Aorta (tissue), 5 donors: ENCODE results near the gene MTFR1L. TPM values are rescaled to one million over a fixed set of nuclear protein-coding genes. Genes with fewer than 3 reads are reported as not detected.

Source experiments
- ATAC-seq: fragments of 200-7000 bp; cut with Tn5 transposase; one replicate; pipeline ENCODE4 v1.9.1; 2022; ENCODE audit warnings: moderate library complexity; ENCODE audit not compliant: low FRiP score
- DNase-seq, 2 donors: peaks; one replicate each; pipeline ENCODE4 v3.0.0-alpha.2; 2020
- H3K27ac ChIP-seq, 2 donors: one replicate each; pipeline ENCODE4 v1.5.1; 2013; ENCODE audit warnings: low read length in 2 of 2, mild to moderate bottlenecking in 2 of 2, moderate library complexity in 2 of 2, control low read depth in 1 of 2, inconsistent platforms in 1 of 2, low read depth in 1 of 2
- H3K27me3 ChIP-seq, 2 donors: one replicate each; pipeline ENCODE4 v1.6.1; 2013; ENCODE audit warnings: control low read depth in 1 of 2, low read length in 1 of 2, mild to moderate bottlenecking in 1 of 2, moderate library complexity in 1 of 2; ENCODE audit not compliant: insufficient read depth in 2 of 2, control insufficient read depth in 1 of 2
- H3K36me3 ChIP-seq, 2 donors: one replicate each; pipeline ENCODE4 v1.6.1; 2013; ENCODE audit warnings: control low read depth in 1 of 2, low read length in 1 of 2, mild to moderate bottlenecking in 1 of 2; ENCODE audit not compliant: insufficient read depth in 2 of 2, control insufficient read depth in 1 of 2
- H3K4me1 ChIP-seq, 2 donors: one replicate each; pipeline ENCODE4 v1.6.1; 2013; ENCODE audit warnings: low read length in 2 of 2, control low read depth in 1 of 2, mild to moderate bottlenecking in 1 of 2, moderate library complexity in 1 of 2; ENCODE audit not compliant: insufficient read depth in 2 of 2, control insufficient read depth in 1 of 2
- H3K4me3 ChIP-seq, 2 donors: one replicate each; pipeline ENCODE4 v1.5.1; 2013; ENCODE audit warnings: low read length in 2 of 2, control low read depth in 1 of 2, mild to moderate bottlenecking in 1 of 2
- H3K9me3 ChIP-seq: one replicate; pipeline ENCODE4 v1.6.1; 2013; ENCODE audit warnings: mild to moderate bottlenecking, low read length; ENCODE audit not compliant: control insufficient read depth
- WGBS, 2 donors: extraction: QIAGEN DNeasy Blood & Tissue Kit; methylation state at CpG; one replicate each; pipeline ENCODE4 v1.1.7; 2013; 5-methylcytosine and 5-hydroxymethylcytosine counted together
- intact Hi-C, 2 donors: fragments of 100-400 bp; cut with DNase I; formaldehyde crosslinking; loops; one replicate each; pipeline versions ENCODE4 v1.14.2 to v1.15.0; 2022
- polyA plus RNA-seq, 2 donors: library from polyadenylated mRNA; stranded (reverse); fragments of 200-250 nt; gene quantifications; one replicate each; pipeline ENCODE4 v1.2.3, GENCODE V29; 2013
- total RNA-seq, 2 donors: library from RNA; stranded (reverse); fragmentation: NEBNext Ultra II Directional; extraction: Animal tissue kit (Norgen Biotek cat#: 25700); gene quantifications; one replicate each; pipeline ENCODE4 v1.2.1, GENCODE V29; 2021
- donor health status: healthy with polysubstance abuse.
- donor health status: Bipolar disorder and iron deficiency.
- donor health status: DM: no; HTN: no; CAD: no.
- donor health status: DM: no; HTN: no; CAD: no.
- donor health status: DM: yes; HTN: yes; CAD: no.

The MTFR1L gene
- total and polyA plus RNA-seq, 4 donors: 52.2 to 72.3 (median 56.8) TPM

- H3K4me3 ChIP-seq: no peak overlapping the region
- H3K36me3 ChIP-seq: no peaks in the 10 kb centered on the region
- DNase-seq (no peak), ATAC-seq (no peak)
- H3K4me1 ChIP-seq: no peaks in the 10 kb centered on the region
- intact Hi-C loops: no loop called here
- no peaks in the 10 kb centered on the region for H3K9me3 ChIP-seq
- H3K27ac ChIP-seq: no peak overlapping the region
- H3K27me3 ChIP-seq: no peaks in the 10 kb centered on the region
- 70 to 74% methylated on average over 9 of the region's 9 CpGs for WGBS, 2 donors
These were observed 47.6 kb downstream of the MTFR1L start for GRCh38 chr1:25867210-25867991.

- intact Hi-C loops: no loop called here
- Histone ChIP-seq H3K27ac (no peak overlapping the region), H3K9me3 (no peaks in the 10 kb centered on the region), H3K4me1 (no peaks in the 10 kb centered on the region), H3K36me3 (no peaks in the 10 kb centered on the region), H3K4me3 (no peak overlapping the region), H3K27me3 (no peaks in the 10 kb centered on the region)
- DNase-seq: peak in 1 of 2 donors; percentile 47
- 77 to 93% methylated on average over 6 of the region's 6 CpGs for WGBS, 2 donors
- ATAC-seq: no peak
These were observed 50.3 kb downstream of the MTFR1L start for GRCh38 chr1:25869909-25870606.

- Histone ChIP-seq H3K9me3 (no peaks in the 10 kb centered on the region), H3K4me3 (no peak overlapping the region), H3K27me3 (no peaks in the 10 kb centered on the region), H3K27ac (no peak overlapping the region), H3K4me1 (no peaks in the 10 kb centered on the region), H3K36me3 (no peaks in the 10 kb centered on the region)
- DNase-seq: no peak
- no peak for ATAC-seq
- 88% methylated on average over 1 of the region's 1 CpG for WGBS, 2 donors
- intact Hi-C loops: no loop called here
These were observed 50.9 kb downstream of the MTFR1L start for GRCh38 chr1:25870614-25871013.

GRCh38 chr1:25871086-25871703 is 51.4 kb downstream of the MTFR1L start:
- Histone ChIP-seq H3K27ac (no peak overlapping the region), H3K4me1 (no peaks in the 10 kb centered on the region), H3K4me3 (no peak overlapping the region), H3K27me3 (no peaks in the 10 kb centered on the region), H3K36me3 (no peaks in the 10 kb centered on the region), H3K9me3 (no peaks in the 10 kb centered on the region)
- intact Hi-C loops: no loop called here
- 60 to 77% methylated on average over 5 of the region's 5 CpGs for WGBS, 2 donors
- ATAC-seq (no peak), DNase-seq (no peak)

DNA sequence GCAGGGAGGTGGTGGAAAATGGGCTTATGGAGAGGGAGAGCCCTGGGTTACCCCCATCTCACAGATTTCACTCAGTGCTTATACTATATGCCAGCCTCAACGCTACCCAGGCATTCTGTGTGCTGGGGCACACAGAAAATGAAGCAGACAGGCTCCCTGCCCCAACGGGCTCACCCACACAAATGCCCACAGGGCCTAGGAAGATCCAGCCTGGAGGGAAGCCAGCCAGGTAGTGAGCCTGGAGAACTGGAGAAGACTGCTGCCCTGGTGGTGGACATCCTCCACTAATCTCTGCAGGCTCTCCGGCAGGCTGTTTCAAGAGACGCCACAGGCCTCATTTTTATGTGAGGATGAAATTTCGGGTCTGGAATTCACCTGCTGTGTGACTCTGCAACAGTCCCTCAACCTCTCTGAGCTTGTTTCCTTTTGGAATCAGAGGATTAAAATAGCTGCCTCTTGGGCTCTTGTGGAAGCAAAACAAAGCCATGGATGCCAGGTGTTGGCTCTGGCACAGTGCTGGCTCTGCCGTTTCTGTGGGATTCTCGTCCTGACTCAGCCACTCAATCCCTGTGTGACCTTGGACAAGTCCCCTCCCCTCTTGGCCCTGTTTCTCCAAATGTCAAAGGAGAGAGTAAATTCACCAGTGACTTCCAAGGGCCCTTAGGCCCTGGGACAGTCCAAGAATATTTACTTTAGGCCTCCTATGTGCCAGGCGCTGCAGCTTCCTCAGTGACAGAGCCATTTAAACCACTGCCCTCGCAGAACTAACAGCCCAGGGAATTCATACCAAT is 52.1 kb downstream of the MTFR1L start:
- intact Hi-C loops: no loop called here
- Histone ChIP-seq H3K36me3 (no peaks in the 10 kb centered on the region), H3K9me3 (no peaks in the 10 kb centered on the region), H3K27ac (no peak overlapping the region), H3K27me3 (no peaks in the 10 kb centered on the region), H3K4me1 (no peaks in the 10 kb centered on the region), H3K4me3 (no peak overlapping the region)
- ATAC-seq (no peak), DNase-seq (no peak)
- WGBS, 2 donors: 68 to 74% methylated on average over 9 of the region's 9 CpGs

DNA sequence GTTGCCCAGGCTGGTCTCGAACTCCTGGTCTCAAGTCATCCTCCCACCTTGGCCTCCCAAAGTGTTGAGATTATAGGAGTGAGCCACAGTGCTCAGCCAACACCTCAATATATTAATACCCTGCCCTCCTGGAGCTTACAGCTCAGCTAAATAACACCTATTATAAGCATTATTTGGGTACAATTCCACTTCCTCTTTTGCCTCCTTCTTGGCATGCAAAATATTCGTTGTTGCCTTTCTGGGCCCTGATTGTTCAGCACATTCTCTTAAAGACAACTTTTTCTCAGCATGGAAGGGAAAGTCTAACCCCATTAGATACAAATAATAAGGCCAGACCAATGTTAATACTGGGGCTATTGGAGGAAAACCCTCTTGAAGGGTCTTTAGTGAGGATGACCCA is 53.0 kb downstream of the MTFR1L start:
- 44 to 51% methylated on average over 2 of the region's 2 CpGs for WGBS, 2 donors
- Histone ChIP-seq H3K27ac (no peak overlapping the region), H3K4me1 (no peaks in the 10 kb centered on the region), H3K36me3 (no peaks in the 10 kb centered on the region), H3K4me3 (no peak overlapping the region), H3K9me3 (no peaks in the 10 kb centered on the region), H3K27me3 (no peaks in the 10 kb centered on the region)
- DNase-seq (no peak), ATAC-seq (no peak)
- intact Hi-C loops: no loop called here

GRCh38 chr1:25873120-25873519 is 53.4 kb downstream of the MTFR1L start:
- WGBS, 2 donors: 62 to 67% methylated on average over 3 of the region's 3 CpGs
- H3K9me3 ChIP-seq: no peaks in the 10 kb centered on the region
- H3K4me3 ChIP-seq: no peak overlapping the region
- ATAC-seq (no peak), DNase-seq (peak in 1 of 2 donors; percentile 27)
- no peak overlapping the region for H3K27ac ChIP-seq
- no peaks in the 10 kb centered on the region for H3K4me1 ChIP-seq
- no peaks in the 10 kb centered on the region for H3K27me3 ChIP-seq
- no peaks in the 10 kb centered on the region for H3K36me3 ChIP-seq
- intact Hi-C loops: no loop called here

- DNase-seq (peak in 1 of 2 donors; percentile 11), ATAC-seq (no peak)
- Histone ChIP-seq H3K9me3 (no peaks in the 10 kb centered on the region), H3K27me3 (no peaks in the 10 kb centered on the region), H3K4me3 (no peak overlapping the region), H3K36me3 (no peaks in the 10 kb centered on the region), H3K27ac (no peak overlapping the region), H3K4me1 (no peaks in the 10 kb centered on the region)
- 94 to 96% methylated on average over 3 of the region's 3 CpGs for WGBS, 2 donors
- intact Hi-C loops: no loop called here
These were observed 54.5 kb downstream of the MTFR1L start for GRCh38 chr1:25874209-25874608.
